Glutamatergic neuron (in vitro differentiated cells): ENCODE measurements around the gene SYNJ2. TPM values are rescaled to one million over a fixed set of nuclear protein-coding genes. Genes with fewer than 3 reads are reported as not detected.

Experiments used
- DNase-seq: peaks from one replicate; pipeline ENCODE4 v3.0.0; 2022
- H3K27ac Mint-ChIP-seq: one replicate; pipeline ENCODE4 v1.8.0; 2020; ENCODE audit warnings: mild to moderate bottlenecking, mixed read lengths, inconsistent platforms; ENCODE audit not compliant: unreplicated experiment
- H3K27me3 Mint-ChIP-seq: one replicate; pipeline ENCODE4 v1.8.0; 2020; ENCODE audit warnings: mild to moderate bottlenecking, moderate library complexity, mixed read lengths, inconsistent platforms; ENCODE audit not compliant: unreplicated experiment
- H3K36me3 Mint-ChIP-seq: one replicate; pipeline ENCODE4 v1.8.0; 2020; ENCODE audit warnings: mild to moderate bottlenecking, mixed read lengths, inconsistent platforms; ENCODE audit not compliant: unreplicated experiment
- H3K4me1 Mint-ChIP-seq: one replicate; pipeline ENCODE4 v1.8.0; 2020; ENCODE audit warnings: mild to moderate bottlenecking, low read depth, mixed read lengths, inconsistent platforms; ENCODE audit not compliant: unreplicated experiment
- H3K4me3 Mint-ChIP-seq: one replicate; pipeline ENCODE4 v1.8.0; 2020; ENCODE audit warnings: mild to moderate bottlenecking, mixed read lengths, inconsistent platforms; ENCODE audit not compliant: unreplicated experiment
- H3K9me3 Mint-ChIP-seq: one replicate; pipeline ENCODE4 v1.8.0; 2020; ENCODE audit warnings: mild to moderate bottlenecking, moderate library complexity, mixed read lengths, inconsistent platforms; ENCODE audit not compliant: unreplicated experiment
- total RNA-seq: library from RNA; stranded (reverse); fragmentation: NEBNext Ultra II Directional; extraction: Animal tissue kit (Norgen Biotek cat#: 25700); gene quantifications from one replicate; pipeline ENCODE4 v1.2.1, GENCODE V29; 2021; ENCODE audit not compliant: unreplicated experiment
- TF ChIP-seq, protein P1 (sequence below): fragments of 200-600 bp; sonication (generic); IDR thresholded peaks from one replicate; pipeline ENCODE4 v1.5.0; 2021; ENCODE audit not compliant: partially characterized antibody, unreplicated experiment

Gene SYNJ2
- total RNA-seq, 1 donor from 2014 or later: 2.4 TPM

DNA sequence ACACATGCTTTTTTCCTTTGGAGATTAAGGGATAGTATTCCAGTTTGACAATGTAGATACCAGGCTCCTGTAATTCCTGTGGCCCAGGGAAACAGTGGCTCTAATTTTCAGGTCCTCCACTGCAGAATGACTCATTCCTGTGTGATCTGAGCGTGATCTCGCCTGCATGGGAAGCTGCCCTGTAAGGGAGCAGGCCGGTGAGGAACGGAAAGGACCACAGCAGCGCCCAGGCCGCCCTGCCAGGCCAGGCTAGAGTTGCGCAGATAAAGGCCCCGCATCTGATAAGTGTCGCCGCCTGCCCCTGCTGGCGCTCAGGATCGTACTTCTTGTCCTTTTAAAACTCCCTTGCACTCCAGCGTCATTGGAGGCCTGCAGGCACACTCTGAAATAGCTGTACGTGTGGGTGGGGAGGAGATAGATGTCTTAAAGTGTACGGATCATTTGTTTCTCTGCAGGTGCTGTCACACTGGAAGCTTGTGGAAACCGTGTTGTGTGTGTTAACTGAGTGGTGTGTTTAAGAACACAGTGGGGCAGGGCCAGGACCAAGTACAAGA, 60.7 kb downstream of the SYNJ2 start:
- no peak for DNase-seq
- Mint-ChIP-seq H3K9me3 (peaks cover 1% of the 10 kb centered on the region), H3K36me3 (no peaks in the 10 kb centered on the region), H3K4me3 (no peak overlapping the region), H3K27me3 (peaks cover 8% of the 10 kb centered on the region), H3K4me1 (peaks cover 13% of the 10 kb centered on the region), H3K27ac (no peak overlapping the region)
- TF ChIP-seq, protein P1, sequence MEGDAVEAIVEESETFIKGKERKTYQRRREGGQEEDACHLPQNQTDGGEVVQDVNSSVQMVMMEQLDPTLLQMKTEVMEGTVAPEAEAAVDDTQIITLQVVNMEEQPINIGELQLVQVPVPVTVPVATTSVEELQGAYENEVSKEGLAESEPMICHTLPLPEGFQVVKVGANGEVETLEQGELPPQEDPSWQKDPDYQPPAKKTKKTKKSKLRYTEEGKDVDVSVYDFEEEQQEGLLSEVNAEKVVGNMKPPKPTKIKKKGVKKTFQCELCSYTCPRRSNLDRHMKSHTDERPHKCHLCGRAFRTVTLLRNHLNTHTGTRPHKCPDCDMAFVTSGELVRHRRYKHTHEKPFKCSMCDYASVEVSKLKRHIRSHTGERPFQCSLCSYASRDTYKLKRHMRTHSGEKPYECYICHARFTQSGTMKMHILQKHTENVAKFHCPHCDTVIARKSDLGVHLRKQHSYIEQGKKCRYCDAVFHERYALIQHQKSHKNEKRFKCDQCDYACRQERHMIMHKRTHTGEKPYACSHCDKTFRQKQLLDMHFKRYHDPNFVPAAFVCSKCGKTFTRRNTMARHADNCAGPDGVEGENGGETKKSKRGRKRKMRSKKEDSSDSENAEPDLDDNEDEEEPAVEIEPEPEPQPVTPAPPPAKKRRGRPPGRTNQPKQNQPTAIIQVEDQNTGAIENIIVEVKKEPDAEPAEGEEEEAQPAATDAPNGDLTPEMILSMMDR: no peak

DNA sequence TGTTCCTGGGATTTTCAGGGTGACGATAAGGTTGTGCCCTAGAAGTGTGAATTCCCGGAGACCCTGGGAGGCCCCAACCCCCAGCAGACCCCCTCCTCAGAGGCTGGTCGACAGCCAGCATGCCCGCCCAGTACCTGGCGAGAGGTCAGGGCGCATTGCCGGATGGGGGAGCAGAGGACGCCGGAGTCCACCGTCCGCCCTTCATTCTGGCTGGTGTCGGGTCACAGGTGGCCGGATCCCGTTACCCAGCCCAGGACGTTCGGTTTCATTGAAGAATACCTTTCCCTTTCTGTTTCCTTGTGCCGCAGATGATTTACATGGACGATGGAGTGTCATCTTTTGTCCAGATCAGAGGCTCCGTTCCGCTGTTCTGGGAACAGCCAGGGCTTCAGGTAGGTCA, 61.3 kb downstream of the SYNJ2 start:
- no peaks in the 10 kb centered on the region for H3K36me3 Mint-ChIP-seq
- H3K9me3 Mint-ChIP-seq: peaks cover 5% of the 10 kb centered on the region
- TF ChIP-seq, protein P1: no peak
- no peak for DNase-seq
- peaks cover 13% of the 10 kb centered on the region for H3K4me1 Mint-ChIP-seq
- H3K27me3 Mint-ChIP-seq: peaks cover 10% of the 10 kb centered on the region
- H3K27ac Mint-ChIP-seq: no peak overlapping the region
- H3K4me3 Mint-ChIP-seq: no peak overlapping the region

DNA sequence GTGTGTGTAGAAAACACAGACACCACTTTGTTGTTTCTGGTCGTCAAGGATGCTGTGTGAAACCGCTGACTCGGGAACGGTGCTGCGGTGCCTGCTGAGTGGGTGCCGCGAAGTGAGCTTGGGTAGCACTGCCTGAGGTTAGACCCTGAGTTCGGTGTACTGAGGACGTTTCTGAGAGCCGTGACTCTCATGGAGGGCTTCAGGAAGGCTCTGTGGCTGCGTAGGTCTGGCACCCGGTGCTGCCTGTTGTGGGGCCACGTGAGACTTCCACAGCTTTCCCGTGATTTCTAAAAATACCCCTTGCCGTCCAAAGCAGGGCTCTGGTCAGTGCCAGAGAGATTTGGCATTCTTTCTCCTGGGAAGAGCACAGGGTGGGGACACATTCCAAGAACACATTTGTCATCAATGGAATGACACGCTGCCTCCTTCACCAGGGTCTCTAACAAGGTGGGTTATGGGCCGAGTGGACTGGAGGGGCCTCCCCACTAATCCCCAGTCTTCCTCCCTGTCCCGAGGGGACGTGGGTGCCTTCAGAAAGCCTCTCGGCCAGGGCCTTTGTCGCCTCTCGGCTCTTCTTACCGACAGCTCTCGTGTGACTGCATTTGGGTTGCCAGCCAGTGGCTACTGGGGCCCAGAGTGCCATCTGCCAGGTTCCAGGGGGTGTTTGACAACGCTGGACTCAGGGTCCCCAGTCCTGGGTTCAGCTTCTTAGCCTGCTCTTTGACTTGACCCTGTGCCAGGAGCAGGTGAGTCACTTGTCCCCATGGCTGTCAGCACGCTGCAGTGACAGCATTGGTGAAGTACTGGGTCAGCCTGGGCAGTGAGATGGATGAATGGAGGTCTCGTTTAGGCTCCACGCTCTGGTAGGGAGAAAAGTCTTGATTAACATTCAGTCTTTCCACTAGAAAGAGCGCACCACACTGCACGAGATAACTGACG, 62.2 kb downstream of the SYNJ2 start:
- Mint-ChIP-seq H3K4me1 (peaks cover 11% of the 10 kb centered on the region), H3K36me3 (no peaks in the 10 kb centered on the region), H3K9me3 (peaks cover 5% of the 10 kb centered on the region), H3K27me3 (peaks cover 10% of the 10 kb centered on the region), H3K27ac (no peak overlapping the region), H3K4me3 (no peak overlapping the region)
- TF ChIP-seq, protein P1: no peak
- DNase-seq: no peak

DNA sequence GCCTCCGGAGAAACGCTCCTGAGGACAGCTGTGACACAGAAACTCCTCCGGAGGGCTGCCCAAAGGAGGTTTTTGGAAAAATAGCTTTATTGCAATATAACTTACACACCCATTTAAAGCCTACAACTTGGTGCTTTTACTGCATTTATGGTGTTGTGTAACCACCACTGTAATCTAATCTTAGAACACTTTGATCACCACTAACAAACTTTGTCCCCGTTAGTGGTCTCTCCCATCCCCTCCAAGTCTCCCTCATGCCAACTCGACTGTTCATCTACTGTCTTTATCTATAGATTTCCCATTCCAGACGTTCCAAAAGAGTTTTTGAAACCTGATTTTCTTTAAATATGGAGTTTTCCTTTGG, 62.8 kb downstream of the SYNJ2 start:
- no peak overlapping the region for H3K27ac Mint-ChIP-seq
- DNase-seq: no peak
- H3K4me1 Mint-ChIP-seq: peaks cover 8% of the 10 kb centered on the region
- H3K9me3 Mint-ChIP-seq: peaks cover 5% of the 10 kb centered on the region
- TF ChIP-seq, protein P1: no peak
- H3K27me3 Mint-ChIP-seq: peaks cover 10% of the 10 kb centered on the region
- no peak overlapping the region for H3K4me3 Mint-ChIP-seq
- H3K36me3 Mint-ChIP-seq: no peaks in the 10 kb centered on the region
